Naive thymus-derived CD4-positive, alpha-beta T cell (primary cell): ENCODE measurements around the gene CEACAM19. TPM values are rescaled to one million over a fixed set of nuclear protein-coding genes. Genes with fewer than 3 reads are reported as not detected.

ENCODE experiments used
- ATAC-seq: fragments of 150-1000 bp; cut with Tn5 transposase; 2 replicates; pipeline ENCODE4 v1.10.0; 2021; ENCODE audit warnings: mild to moderate bottlenecking, moderate library complexity
- CTCF ChIA-PET: fragments of 350-600 bp; sonication (Branson Sonifier 250); formaldehyde crosslinking; loops from one replicate; lab custom pipeline; 2021; ENCODE audit warnings: antibody characterized with exemption; lab: Charles Lee
- POLR2A ChIA-PET: fragments of 350-600 bp; sonication (Branson Sonifier 250); formaldehyde crosslinking; loops from one replicate; lab custom pipeline; 2021; ENCODE audit warnings: antibody characterized with exemption, inconsistent platforms; lab: Charles Lee
- DNase-seq, 9 donors: peaks; one replicate each; pipeline versions ENCODE4 v3.0.0 to v3.0.0-alpha.2; 2020 to 2022; ENCODE audit warnings: mixed read lengths in 1 of 9
- H3K27ac ChIP-seq: one replicate; pipeline ENCODE4 v1.7.0; 2013; ENCODE audit warnings: mild to moderate bottlenecking, low read depth, low read length, moderate library complexity
- H3K27me3 ChIP-seq, 2 donors: one replicate each; pipeline ENCODE4 v1.7.0; 2013; ENCODE audit warnings: low read length in 2 of 2, mild to moderate bottlenecking in 2 of 2, moderate library complexity in 2 of 2; ENCODE audit not compliant: control insufficient read depth in 2 of 2, insufficient read depth in 2 of 2
- H3K36me3 ChIP-seq, 3 experiments: 1 replicate in 2 of 3; 2 replicates in 1 of 3; pipeline ENCODE4 v1.7.0; 2013; ENCODE audit warnings: low read length in 3 of 3, mild to moderate bottlenecking in 3 of 3, moderate library complexity in 1 of 3; ENCODE audit not compliant: insufficient read depth in 3 of 3, control insufficient read depth in 2 of 3
- H3K4me1 ChIP-seq, 2 donors: one replicate each; pipeline ENCODE4 v1.7.0; 2013; ENCODE audit warnings: low read length in 2 of 2, mild to moderate bottlenecking in 2 of 2, moderate library complexity in 1 of 2; ENCODE audit not compliant: control insufficient read depth in 2 of 2, insufficient read depth in 2 of 2
- H3K4me3 ChIP-seq: 2 replicates; pipeline ENCODE4 v1.7.0; 2013; ENCODE audit warnings: mild to moderate bottlenecking, low read length
- H3K9me3 ChIP-seq, 3 experiments: 1 replicate in 2 of 3; 2 replicates in 1 of 3; pipeline ENCODE4 v1.7.0; 2013; ENCODE audit warnings: low read length in 3 of 3; ENCODE audit not compliant: control insufficient read depth in 2 of 3
- H3K27ac Mint-ChIP-seq, 9 donors: one replicate each; pipeline ENCODE4 v1.8.0; 2020 to 2022; ENCODE audit warnings: mixed read lengths in 9 of 9, mild to moderate bottlenecking in 8 of 9, moderate library complexity in 5 of 9, inconsistent platforms in 2 of 9
- H3K27me3 Mint-ChIP-seq, 5 donors: one replicate each; pipeline ENCODE4 v1.8.0; 2021 to 2022; ENCODE audit warnings: mixed read lengths in 5 of 5, mild to moderate bottlenecking in 1 of 5
- H3K36me3 Mint-ChIP-seq, 5 donors: one replicate each; pipeline ENCODE4 v1.8.0; 2020 to 2022; ENCODE audit warnings: mixed read lengths in 5 of 5, mild to moderate bottlenecking in 3 of 5, inconsistent platforms in 1 of 5
- H3K4me1 Mint-ChIP-seq, 7 donors: one replicate each; pipeline ENCODE4 v1.8.0; 2020 to 2022; ENCODE audit warnings: mixed read lengths in 7 of 7, mild to moderate bottlenecking in 3 of 7, inconsistent platforms in 1 of 7
- H3K4me3 Mint-ChIP-seq, 10 donors: one replicate each; pipeline ENCODE4 v1.8.0; 2020 to 2022; ENCODE audit warnings: mild to moderate bottlenecking in 10 of 10, mixed read lengths in 10 of 10, moderate library complexity in 6 of 10, inconsistent platforms in 2 of 10
- H3K9me3 Mint-ChIP-seq, 11 donors: one replicate each; pipeline ENCODE4 v1.8.0; 2020 to 2022; ENCODE audit warnings: mixed read lengths in 11 of 11, mild to moderate bottlenecking in 4 of 11, inconsistent platforms in 1 of 11, moderate library complexity in 1 of 11
- intact Hi-C, 2 donors: fragments of 100-400 bp; cut with micrococcal nuclease; formaldehyde crosslinking; loops; one replicate each; pipeline ENCODE4 v1.15.1; 2023
- polyA plus RNA-seq, 2 donors: library from polyadenylated mRNA; unstranded; fragments of 300-500 nt; fragmentation: Illumina TruSeq; gene quantifications; one replicate each; pipeline ENCODE4 v1.2.3, GENCODE V29; 2021
- total RNA-seq, 6 experiments: library from RNA in 5 of 6; stranded (reverse) in 5 of 6; gene quantifications; 1 replicate in 5 of 6; 2 replicates in 1 of 6; pipeline ENCODE4 v1.2.3 and lab custom pipeline; 2021 to 2026

Gene CEACAM19
- total and polyA plus RNA-seq, 7 experiments from 2014 or later, result 0.63 to 3.4 (median 2.1) TPM; not detected in 2

DNA sequence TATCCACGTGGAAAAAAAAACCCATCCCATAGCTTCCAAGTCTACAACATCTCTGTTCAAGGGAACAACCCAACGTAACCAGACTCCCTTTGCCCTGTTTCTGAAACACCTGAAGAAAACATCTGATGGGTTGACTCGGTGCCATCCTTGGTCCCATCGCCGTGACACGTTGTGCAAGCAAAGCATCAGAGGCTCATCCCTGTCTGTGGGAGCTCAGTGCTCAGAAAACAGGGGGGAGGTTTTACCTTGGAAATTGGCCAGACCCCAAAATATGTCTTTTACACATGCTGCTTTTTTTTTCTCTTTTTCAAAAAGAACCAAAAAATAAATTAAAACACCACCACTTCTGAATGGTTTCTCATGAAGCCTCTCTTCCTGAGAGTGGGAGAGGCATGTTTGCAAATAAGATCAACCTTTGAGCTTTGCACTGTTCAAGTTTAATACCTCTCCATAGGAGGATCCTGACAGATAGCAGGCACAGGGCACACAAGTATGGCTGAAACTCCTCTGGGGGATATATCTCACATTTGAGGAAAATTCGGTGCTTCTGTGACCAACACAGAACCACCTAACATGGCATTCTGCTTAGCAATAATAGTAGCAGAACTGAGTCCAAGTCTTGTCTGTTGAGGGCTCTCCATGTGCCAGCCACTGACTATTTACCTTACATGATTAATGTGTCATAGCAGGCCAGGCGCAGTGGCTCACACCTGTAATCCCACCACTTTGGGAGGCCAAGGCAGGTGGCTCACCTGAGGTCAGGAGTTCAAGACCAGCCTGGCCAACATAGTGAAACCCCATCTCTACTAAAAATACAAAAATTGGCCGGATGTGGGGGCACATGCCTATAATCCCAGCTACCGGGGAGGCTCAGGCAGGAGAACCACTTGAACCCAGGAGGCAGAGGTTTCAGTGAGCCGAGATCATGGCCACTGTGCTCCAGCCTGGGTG lies 34.6 kb upstream of the CEACAM19 start:
- no peaks in the 10 kb centered on the region for H3K36me3 ChIP-seq
- no peak for ATAC-seq
- intact Hi-C loops, result no loop called here
- no peaks in the 10 kb centered on the region for H3K27me3 ChIP-seq
- DNase-seq, result no peak
- no peak overlapping the region for H3K27ac ChIP-seq
- POLR2A ChIA-PET, result interaction anchor here (0.5 kb wide), 1 partner anchor 60 kb away, joined by 4 read pairs; no protein-coding TSS in a partner anchor
- H3K4me1 ChIP-seq, result no peaks in the 10 kb centered on the region
- H3K27ac Mint-ChIP-seq, result no peak overlapping the region
- peaks cover 0 to 8% (median 2%) of the 10 kb centered on the region in 11 donors for H3K9me3 Mint-ChIP-seq
- peaks cover 0 to 25% (median 8%) of the 10 kb centered on the region in 5 donors for H3K27me3 Mint-ChIP-seq
- H3K4me3 Mint-ChIP-seq, result no peak overlapping the region
- no peaks in the 10 kb centered on the region for H3K9me3 ChIP-seq
- no peak overlapping the region for H3K4me3 ChIP-seq
- CTCF ChIA-PET, result interaction anchor here (0.6 kb wide), 1 partner anchor 58 kb away, joined by 3 read pairs; no protein-coding TSS in a partner anchor
- H3K4me1 Mint-ChIP-seq, result no peaks in the 10 kb centered on the region
- no peaks in the 10 kb centered on the region for H3K36me3 Mint-ChIP-seq

DNA sequence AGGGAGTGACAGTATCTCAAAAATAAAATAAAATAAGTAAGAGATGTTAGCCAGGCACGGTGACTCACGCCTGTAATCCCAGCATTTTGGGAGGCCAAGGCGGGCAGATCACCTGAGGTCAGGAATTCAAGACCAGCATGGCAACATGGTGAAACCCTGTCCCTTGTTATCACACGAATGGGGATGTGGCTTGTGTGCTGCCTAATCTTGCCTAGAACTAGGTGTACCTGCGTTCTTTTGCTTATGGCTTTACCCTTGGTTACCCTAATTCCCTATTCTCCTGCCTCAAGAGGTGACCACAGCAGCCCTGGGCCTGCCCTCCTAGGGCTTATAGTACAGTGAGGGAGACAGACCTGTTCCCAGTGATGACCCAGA lies 33.9 kb upstream of the CEACAM19 start:
- Histone ChIP-seq H3K4me1 (no peaks in the 10 kb centered on the region), H3K9me3 (no peaks in the 10 kb centered on the region), H3K27ac (no peak overlapping the region), H3K27me3 (no peaks in the 10 kb centered on the region), H3K4me3 (no peak overlapping the region), H3K36me3 (no peaks in the 10 kb centered on the region)
- DNase-seq (no peak), ATAC-seq (no peak)
- H3K27me3 Mint-ChIP-seq, result peaks cover 0 to 25% (median 10%) of the 10 kb centered on the region in 5 donors
- H3K9me3 Mint-ChIP-seq, result peaks cover 0 to 8% (median 2%) of the 10 kb centered on the region in 11 donors
- POLR2A ChIA-PET, result no interaction called here
- no peaks in the 10 kb centered on the region for H3K4me1 Mint-ChIP-seq
- intact Hi-C loops, result no loop called here
- no peak overlapping the region for H3K27ac Mint-ChIP-seq
- no peaks in the 10 kb centered on the region for H3K36me3 Mint-ChIP-seq
- no peak overlapping the region for H3K4me3 Mint-ChIP-seq
- CTCF ChIA-PET, result no interaction called here

DNA sequence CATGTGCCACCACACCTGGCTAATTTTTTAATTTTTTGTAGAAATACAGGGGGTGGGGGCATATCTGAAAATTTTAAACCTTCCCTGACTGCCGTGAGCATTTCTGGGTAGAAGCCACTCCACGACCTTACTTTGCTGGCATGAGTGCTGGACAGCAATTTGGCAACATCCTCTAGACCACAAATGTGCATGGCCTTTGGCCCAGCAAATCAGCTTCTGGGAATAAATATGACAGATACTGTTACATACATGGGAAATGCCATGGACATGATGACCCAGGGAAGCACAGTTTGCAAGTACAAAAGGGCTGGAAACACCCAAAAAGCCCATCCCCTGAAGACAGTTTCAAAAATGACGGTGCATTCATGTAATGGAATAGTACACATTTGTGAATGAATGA lies 30.8 kb upstream of the CEACAM19 start:
- intact Hi-C loops, result no loop called here
- Histone ChIP-seq H3K9me3 (no peaks in the 10 kb centered on the region), H3K4me3 (no peak overlapping the region), H3K27ac (no peak overlapping the region), H3K4me1 (no peaks in the 10 kb centered on the region), H3K27me3 (no peaks in the 10 kb centered on the region), H3K36me3 (no peaks in the 10 kb centered on the region)
- POLR2A ChIA-PET, result no interaction called here
- ATAC-seq (no peak), DNase-seq (no peak)
- CTCF ChIA-PET, result no interaction called here
- Mint-ChIP-seq H3K4me1 (peaks cover 0 to 4% (median 0%) of the 10 kb centered on the region in 7 donors), H3K27me3 (peaks cover 0 to 20% (median 5%) of the 10 kb centered on the region in 5 donors), H3K27ac (no peak overlapping the region), H3K9me3 (peaks cover 0 to 4% (median 0%) of the 10 kb centered on the region in 11 donors), H3K36me3 (no peaks in the 10 kb centered on the region), H3K4me3 (no peak overlapping the region)

DNA sequence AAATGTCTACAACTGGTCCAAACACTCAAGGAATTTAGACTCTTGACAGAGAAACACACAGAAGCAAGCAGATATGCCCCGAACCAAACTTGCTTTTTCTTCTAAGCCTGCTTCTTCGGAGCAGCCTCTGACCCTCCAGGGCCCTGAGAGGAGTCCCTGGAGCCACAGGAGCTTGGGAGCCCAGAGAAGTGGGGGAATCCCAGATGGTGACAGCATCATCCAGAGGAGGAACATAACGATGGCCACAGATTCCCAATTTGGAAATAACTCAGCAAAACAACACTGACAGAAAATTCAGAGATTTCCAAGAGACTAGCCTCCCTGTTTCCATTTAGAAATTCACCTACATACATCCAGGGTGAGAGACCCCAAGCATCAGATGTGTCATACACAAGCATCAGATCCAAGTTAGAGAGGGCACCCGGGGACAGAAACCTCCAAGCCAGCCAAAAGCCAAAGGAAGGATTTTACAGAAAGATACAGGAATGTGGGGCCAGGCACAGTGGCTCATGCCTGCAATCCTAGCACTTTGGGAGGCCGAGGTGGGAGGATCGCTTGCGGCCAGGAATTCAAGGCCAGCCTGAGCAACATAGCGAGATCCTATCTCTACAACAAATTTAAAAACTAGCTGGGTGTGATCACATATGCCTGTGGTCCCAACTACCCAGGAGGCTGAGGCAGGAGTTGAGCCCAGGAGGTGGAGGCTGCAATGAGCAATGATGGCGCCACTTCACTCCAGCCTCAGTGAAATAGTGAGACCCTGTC lies 29.6 kb upstream of the CEACAM19 start:
- intact Hi-C loops, result no loop called here
- no peaks in the 10 kb centered on the region for H3K27me3 ChIP-seq
- peaks cover 0 to 1% (median 0%) of the 10 kb centered on the region in 5 donors for H3K36me3 Mint-ChIP-seq
- peaks cover 0 to 4% (median 0%) of the 10 kb centered on the region in 7 donors for H3K4me1 Mint-ChIP-seq
- H3K9me3 Mint-ChIP-seq, result peaks cover 0 to 4% (median 0%) of the 10 kb centered on the region in 11 donors
- ATAC-seq (no peak), DNase-seq (no peak)
- no peaks in the 10 kb centered on the region for H3K9me3 ChIP-seq
- peaks cover 0 to 20% (median 0%) of the 10 kb centered on the region in 5 donors for H3K27me3 Mint-ChIP-seq
- no peak overlapping the region for H3K4me3 ChIP-seq
- ChIA-PET CTCF (no interaction called here), POLR2A (interaction anchor here (0.6 kb wide), 1 partner anchor 19 kb away, joined by 3 read pairs; no protein-coding TSS in a partner anchor)
- H3K4me3 Mint-ChIP-seq, result peak overlapping the region in 1 of 10 donors; percentile 2
- no peaks in the 10 kb centered on the region for H3K36me3 ChIP-seq
- H3K4me1 ChIP-seq, result no peaks in the 10 kb centered on the region
- no peak overlapping the region for H3K27ac Mint-ChIP-seq
- H3K27ac ChIP-seq, result no peak overlapping the region

DNA sequence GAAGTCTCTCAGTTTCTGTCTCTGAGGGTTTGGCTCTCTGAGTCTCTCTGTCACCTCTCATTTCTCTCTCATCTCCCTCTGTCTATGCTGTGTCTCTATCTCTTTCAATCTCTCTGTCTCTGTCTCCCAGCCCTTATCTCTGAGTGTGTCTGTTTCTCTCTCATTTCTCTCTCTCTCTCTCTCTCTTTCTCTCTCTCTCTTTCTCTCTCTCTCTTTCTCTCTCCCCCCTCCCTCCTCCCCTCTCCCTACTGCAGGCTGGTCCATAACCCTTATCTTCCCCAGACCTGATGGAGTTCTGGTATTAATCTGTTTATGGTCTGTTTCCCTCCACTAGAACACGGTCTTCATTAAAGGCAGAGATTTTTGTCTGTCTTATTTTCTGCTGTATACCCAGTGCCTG lies 28.9 kb upstream of the CEACAM19 start:
- H3K27me3 ChIP-seq, result no peaks in the 10 kb centered on the region
- no peak for ATAC-seq
- DNase-seq, result no peak
- H3K4me3 ChIP-seq, result no peak overlapping the region
- CTCF ChIA-PET, result no interaction called here
- no peaks in the 10 kb centered on the region for H3K4me1 ChIP-seq
- H3K36me3 Mint-ChIP-seq, result peaks cover 0 to 3% (median 0%) of the 10 kb centered on the region in 5 donors
- peaks cover 0 to 4% (median 0%) of the 10 kb centered on the region in 11 donors for H3K9me3 Mint-ChIP-seq
- H3K4me1 Mint-ChIP-seq, result peaks cover 0 to 4% (median 0%) of the 10 kb centered on the region in 7 donors
- intact Hi-C loops, result no loop called here
- peak overlapping the region in 2 of 10 donors; percentile 37 to 83 for H3K4me3 Mint-ChIP-seq
- H3K27me3 Mint-ChIP-seq, result peaks cover 0 to 20% (median 0%) of the 10 kb centered on the region in 5 donors
- no peaks in the 10 kb centered on the region for H3K36me3 ChIP-seq
- H3K9me3 ChIP-seq, result no peaks in the 10 kb centered on the region
- H3K27ac Mint-ChIP-seq, result no peak overlapping the region
- POLR2A ChIA-PET, result interaction anchor here (0.6 kb wide), 1 partner anchor 18 kb away, joined by 3 read pairs; no protein-coding TSS in a partner anchor
- H3K27ac ChIP-seq, result no peak overlapping the region

DNA sequence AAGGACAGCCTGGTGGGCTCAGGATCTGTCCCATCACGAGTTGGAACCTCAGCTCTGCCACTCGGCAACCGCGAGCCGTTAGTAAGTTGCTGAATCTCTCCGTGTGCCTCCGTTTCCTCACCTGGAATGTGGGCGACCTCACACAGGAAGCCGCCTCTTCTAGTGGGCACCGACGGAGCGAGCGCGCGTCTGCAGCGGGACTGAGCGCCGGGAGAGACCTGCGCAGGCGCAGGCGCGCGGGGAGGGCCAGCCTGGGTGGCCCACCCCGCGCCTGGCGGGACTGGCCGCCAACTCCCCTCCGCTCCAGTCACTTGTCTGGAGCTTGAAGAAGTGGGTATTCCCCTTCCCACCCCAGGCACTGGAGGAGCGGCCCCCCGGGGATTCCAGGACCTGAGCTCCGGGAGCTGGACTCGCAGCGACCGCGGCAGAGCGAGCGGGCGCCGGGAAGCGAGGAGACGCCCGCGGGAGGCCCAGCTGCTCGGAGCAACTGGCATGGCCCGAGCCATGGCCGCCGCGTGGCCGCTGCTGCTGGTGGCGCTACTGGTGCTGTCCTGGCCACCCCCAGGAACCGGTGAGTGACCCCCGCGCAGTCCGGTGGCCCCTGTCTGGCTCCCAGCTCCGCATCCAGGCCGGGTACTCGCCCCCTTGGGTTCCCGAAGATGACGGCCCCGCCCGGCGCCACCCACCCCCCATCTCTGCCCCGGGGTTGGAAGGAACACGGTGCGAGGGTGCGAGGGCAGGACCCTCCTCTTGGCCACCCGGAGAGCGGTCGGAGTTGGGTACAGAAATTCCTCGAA lies 27.5 kb upstream of the CEACAM19 start, which contains the start of gene PVR:
PVR (plus strand) TSS at position 306 of the 797 bp plus-strand sequence; CDS start at position 493, 187 bp downstream.
- H3K27me3 Mint-ChIP-seq, result peaks cover 0 to 20% (median 0%) of the 10 kb centered on the region in 5 donors
- Histone ChIP-seq H3K27me3 (no peaks in the 10 kb centered on the region), H3K36me3 (no peaks in the 10 kb centered on the region), H3K9me3 (no peaks in the 10 kb centered on the region), H3K4me1 (no peaks in the 10 kb centered on the region), H3K4me3 (peak within 1 kb of the TSS; percentile 43), H3K27ac (no peak within 1 kb of the TSS)
- DNase-seq, result peak in 4 of 9 donors; percentile 11 to 55 (median 16)
- H3K4me1 Mint-ChIP-seq, result peaks cover 0 to 4% (median 0%) of the 10 kb centered on the region in 7 donors
- intact Hi-C loops, result no loop called here
- H3K4me3 Mint-ChIP-seq, result peak within 1 kb of the TSS; percentile 62 to 84 (median 78)
- peaks cover 0 to 4% (median 0%) of the 10 kb centered on the region in 11 donors for H3K9me3 Mint-ChIP-seq
- CTCF ChIA-PET, result no interaction called here
- POLR2A ChIA-PET, result interaction anchor here (1.1 kb wide), 1 partner anchor 11 kb away, joined by 3 read pairs; no protein-coding TSS in a partner anchor
- H3K36me3 Mint-ChIP-seq, result peaks cover 0 to 3% (median 0%) of the 10 kb centered on the region in 5 donors
- peak; percentile 76 for ATAC-seq
- H3K27ac Mint-ChIP-seq, result peak within 1 kb of the TSS in 1 of 9 donors; percentile 46
